Activated naive CD4-positive, alpha-beta T cell treated with anti-CD3 and anti-CD28 coated beads, Interleukin-2, amount 50 U/mL, for 16 hours (primary cell): ENCODE data around the gene SUSD2.

Source experiments
- DNase-seq: peaks from one replicate; pipeline ENCODE4 v3.0.0-alpha.2; 2020

The SUSD2 gene

DNA sequence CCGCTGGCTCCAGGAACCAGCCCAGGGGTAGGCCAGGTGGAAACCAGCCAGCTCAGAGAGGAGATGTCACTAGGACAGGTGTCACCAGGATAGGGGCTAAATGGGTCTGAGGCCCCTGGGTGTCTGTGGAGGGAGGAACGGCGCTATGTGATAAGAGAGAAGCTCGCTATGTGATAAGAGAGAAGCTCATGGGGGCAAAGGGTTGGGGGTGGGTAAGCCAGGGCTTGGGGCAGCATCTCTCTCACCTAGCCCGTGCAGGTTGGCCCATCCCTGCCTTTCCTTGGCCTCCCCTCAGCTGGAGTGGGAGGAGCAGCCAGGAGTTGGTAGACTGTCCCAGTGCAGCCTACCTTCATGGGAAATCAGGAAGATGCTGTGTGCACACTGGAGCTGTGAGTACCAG, 26.5 kb upstream of the SUSD2 start:
- DNase-seq, result no peak

DNA sequence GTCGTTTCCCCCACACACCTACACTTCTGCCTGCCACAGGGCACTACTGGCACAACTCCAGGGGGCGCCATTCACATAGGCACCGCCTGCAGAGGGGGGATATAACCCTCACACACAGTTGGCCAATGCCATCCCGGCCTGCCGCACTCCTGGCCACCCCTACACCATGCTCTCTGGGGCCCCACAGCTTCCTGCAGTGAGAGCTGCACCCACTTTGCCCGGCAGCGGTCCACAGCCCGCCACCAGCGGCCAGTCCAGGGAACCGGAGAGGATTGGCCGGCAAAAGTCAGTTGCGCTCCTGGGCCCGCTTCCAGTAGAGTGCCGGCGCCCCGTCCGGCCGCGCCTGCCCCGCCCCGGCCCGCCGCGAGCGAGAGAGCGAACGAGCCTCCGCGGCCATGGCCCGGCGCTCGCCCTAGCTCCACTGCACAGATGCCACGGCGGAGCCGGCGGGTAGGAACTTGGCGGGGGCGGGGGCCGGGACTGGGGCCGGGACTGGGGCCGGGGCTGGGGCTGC, 25.6 kb upstream of the SUSD2 start:
- peak; percentile 37 for DNase-seq

DNA sequence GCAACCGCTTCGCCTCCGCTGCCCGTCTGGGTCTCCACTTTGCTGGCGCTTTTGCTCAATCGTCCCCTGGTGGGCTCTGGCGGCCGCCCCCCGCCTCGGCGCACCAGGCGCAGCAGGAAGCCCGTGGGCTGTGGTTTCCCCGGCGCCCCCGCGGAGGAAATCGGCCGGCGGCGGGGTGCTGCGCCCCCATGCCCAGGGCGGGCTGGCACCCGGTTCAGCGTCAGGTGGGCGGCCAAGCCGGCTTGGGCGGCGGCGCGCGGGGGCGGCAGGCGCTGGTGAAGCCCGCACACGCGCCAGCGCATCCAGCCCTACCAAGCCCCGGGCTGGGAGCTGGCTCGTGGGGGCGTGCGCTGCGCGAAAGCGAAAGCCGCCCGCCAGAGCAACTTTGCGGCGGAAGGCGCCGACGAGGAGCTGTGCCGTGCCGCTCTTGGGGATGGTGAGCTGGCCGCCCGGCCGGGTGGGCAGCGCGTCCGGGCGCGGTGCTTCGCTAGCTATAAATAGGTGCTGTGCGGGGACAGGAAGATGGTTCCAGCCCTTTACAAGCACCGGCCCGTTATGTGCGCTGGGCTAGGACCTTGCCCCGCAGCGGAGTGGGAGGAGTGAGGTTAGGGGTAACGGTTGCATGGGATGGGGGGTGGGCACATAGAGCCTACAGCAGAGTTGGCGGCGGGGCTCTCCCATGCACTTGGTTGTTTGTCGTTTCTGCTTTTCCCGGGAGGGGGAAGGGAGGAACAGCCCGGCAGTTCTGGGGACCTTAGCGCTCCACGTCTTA, 25.0 kb upstream of the SUSD2 start:
- DNase-seq, result peak; percentile 75

DNA sequence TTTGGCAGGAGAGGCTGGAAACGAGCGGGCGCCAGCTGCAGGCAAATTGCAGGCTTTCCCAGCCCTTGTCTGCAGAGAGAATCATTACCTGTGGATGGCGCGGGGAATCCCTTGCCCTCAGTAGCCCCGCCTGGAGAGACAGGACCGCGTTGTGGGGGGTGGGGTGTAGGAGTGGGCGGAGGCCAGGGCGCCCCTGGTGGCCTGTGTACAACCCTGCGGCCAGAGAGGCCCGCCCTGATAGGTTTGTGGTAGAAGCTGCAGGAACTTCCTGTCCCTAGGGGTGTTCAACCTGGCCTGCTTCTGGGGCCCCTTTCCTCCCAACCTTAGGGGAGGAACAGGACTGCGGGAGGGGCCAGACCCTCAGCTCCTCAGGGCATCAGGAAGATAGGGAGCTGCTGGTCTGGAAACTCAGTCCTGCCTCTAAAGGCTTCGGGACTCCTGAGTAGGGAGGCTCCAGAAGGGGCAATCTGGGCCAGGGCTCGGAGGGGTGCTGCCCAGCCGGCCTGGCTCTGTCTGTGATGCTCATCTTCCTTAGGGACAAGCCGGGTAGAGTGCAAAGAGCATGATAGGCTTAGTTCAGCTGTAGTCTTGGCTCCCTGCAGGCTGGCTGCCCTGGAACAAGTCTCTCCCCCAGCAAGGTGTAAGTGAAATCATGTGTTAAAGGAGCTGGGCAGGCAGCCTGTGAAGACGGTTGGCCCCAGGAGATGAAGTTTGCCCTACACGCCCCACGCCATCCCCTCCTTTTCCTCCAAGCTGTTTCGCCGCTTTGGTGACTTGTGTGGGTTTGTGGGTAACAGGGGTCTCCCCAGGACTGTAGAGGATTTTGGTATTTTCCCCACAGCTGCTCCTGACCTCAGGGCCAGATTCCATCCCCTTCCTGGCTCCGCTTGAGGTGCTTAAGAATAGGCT, 24.1 kb upstream of the SUSD2 start:
- peak; percentile 78 for DNase-seq

DNA sequence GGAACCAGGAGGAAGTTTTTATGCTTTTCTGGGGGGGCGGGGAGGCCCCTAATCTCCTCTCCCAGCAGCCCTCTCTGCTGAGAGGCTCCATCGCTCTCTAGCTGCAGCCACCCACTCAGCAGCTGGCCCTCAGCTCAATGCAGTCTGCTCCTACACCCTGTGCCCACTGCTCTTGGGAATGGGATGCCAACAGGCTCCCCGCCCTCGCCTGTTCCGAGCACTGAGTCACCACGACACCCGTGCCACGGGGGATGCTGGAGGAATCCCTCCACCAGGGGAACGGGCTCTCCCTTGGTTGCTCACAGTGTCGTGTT, 23.5 kb upstream of the SUSD2 start:
- no peak for DNase-seq

DNA sequence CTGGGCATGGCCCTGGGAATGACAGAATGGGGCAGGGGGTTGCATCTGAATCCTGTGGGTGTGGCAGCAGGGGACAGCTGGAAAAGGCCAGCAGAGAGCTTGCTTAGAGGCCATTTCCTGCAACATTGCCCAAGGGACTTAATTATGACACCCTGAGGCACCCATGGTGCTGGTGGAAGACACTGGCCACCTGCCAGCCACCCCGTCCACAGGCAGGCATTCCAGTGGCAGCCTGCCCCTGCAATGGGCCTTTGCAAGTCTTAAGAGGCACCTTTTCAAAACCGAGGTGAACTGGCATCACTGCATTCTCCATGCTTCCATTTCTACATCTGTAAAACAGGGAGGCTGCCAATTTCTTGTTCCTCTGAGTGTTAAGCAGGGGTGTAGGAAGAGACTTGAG, 21.6 kb upstream of the SUSD2 start:
- DNase-seq, result no peak

DNA sequence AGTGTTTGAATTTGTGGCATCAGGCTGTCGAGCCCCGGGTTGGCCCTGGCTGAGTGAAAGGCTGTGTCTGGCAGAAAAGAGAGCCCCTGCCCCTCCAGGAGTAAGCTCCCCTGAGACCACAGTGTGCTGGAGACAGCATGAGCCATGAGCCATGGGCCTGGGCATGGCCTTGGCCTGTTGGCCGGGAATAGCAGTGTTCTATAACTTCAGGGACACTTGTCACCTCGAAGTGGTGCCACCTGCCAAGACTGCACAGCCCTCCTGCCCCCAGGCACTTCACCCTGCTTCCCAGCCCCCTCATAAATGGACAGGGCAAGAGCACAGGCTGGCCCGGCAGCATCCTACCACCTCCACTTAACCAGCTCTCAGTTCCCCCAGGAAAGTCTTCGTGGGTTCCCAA, 20.7 kb upstream of the SUSD2 start:
- no peak for DNase-seq

DNA sequence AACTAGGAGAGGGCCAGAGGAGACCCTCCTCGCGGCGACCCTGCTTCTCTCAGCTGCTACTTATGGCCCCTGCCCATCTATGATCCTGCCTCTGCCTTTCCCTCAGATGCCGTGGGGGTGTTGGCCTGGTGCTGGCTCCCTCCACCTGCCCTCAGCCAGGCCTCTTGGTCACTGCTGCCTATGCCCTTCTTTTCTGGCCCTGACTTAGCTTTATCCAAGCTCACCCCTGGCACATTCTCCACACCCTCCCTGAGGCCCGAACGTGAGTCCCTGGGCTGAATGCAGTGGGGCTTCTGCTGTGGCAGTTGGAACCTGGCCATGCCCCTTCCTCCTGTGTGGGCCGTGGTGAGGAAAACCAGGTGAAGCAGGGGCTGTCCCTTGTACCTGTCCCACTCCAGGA, 19.8 kb upstream of the SUSD2 start:
- DNase-seq, result no peak

DNA sequence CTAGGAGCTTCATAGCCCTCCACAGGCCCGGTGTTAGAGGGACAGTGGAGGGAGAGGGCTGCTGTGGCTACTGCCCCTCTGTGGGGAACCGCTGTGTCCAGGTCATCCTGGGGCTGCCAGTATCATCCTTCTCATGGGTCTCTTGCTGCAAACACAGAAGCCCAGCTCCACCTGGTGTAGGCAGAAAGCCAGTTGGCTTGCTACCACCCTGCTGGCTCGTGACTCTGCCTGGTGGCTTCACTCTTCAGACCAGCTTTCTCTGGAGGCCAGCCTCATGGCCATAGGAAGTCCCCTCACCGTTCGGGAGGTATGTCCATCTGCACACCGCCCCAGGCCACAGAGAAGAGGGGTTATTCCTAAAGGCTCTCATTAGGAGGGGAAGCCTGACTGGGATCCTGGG, 19.4 kb upstream of the SUSD2 start:
- no peak for DNase-seq

DNA sequence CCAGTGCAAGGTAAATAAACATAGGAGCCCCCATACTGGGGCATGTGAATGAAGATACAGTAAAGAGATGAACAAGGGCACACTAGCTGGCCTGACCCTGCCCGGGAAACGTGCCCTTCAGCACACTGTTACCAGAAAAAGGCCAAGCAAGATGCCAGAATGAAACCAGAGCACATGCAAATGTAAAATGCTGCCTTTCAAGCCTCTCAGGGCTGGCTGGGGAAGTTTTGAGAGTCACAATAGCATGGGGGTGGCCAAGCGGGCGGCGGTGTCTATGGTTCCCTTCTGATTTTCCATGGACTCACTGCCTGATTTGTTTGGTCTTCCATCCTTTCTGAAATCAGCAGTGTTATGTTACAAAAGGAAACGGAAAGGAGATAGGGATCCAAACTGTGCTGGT, 18.9 kb upstream of the SUSD2 start:
- DNase-seq, result no peak

DNA sequence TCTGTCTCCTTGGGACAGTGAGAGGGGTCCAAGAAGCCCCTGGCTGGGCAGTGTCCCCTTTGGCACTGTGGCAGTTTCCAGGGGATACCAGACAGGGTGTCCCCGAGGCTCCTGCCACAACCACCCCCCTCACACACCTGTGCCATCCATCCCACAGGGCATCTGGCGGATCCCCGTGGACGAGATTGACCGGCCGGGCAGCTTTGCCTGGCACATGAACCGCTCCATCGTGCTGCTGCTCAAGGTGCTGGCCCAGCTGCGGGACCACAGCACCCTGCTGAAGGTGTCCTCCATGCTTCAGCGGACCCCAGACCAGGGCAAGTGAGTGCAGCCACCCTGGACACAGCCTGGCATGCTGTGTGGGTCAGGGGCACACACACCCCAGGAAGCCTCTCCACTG, 17.0 kb upstream of the SUSD2 start:
- DNase-seq, result no peak

DNA sequence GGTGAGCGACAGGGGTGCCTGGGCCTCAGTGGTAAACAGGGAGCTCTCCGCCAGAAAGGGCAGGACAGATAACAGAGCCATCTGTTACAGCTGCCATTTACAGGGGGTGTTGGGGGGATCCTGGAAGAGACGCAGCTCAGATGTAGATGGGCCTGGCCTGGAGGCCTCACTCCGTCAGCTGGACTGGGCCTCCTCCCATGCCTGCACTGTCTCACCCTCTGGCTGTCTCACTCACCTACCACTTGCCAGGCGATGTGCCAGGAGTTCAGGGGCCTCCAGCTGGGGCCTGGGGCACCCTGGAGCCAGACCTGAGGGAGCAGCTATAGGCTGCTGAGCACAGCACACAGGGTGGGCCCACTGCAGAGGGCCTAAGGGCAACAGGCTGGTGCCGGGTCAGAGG, 16.3 kb upstream of the SUSD2 start:
- no peak for DNase-seq

DNA sequence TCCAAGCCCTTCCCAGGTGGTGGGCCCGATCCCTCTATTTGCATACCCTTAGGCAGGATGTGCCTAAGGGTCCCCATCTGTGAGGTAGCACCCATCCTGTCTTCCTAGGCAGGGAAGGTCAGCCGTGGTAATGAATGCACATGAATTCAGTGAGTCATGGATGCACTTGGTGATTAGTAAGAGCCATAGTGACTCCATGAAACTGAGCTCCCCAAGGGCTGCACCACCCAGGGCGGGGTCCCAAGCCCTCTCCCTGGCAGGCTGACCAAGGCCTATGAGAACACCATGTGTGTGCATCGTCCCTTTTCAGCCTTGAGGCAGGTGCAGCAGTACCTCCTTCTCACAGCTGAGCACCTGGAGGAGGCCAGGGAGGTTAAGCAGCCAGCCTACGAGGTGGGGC, 15.6 kb upstream of the SUSD2 start:
- DNase-seq, result no peak

DNA sequence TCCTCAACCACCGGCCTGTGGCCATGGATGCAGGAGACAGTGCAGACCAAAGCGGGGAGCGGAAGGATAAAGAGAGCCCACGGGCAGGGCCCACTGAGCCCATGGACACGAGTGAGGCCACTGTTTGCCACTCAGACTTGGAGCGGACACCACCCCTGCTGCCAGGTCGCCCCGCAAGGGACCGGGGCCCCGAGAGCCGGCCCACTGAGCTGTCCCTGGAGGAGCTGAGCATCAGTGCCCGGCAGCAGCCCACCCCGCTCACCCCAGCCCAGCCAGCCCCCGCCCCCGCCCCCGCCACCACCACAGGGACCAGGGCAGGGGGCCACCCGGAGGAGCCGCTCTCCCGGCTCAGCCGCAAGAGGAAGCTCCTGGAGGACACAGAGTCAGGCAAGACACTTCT, 14.5 kb upstream of the SUSD2 start:
- no peak for DNase-seq

DNA sequence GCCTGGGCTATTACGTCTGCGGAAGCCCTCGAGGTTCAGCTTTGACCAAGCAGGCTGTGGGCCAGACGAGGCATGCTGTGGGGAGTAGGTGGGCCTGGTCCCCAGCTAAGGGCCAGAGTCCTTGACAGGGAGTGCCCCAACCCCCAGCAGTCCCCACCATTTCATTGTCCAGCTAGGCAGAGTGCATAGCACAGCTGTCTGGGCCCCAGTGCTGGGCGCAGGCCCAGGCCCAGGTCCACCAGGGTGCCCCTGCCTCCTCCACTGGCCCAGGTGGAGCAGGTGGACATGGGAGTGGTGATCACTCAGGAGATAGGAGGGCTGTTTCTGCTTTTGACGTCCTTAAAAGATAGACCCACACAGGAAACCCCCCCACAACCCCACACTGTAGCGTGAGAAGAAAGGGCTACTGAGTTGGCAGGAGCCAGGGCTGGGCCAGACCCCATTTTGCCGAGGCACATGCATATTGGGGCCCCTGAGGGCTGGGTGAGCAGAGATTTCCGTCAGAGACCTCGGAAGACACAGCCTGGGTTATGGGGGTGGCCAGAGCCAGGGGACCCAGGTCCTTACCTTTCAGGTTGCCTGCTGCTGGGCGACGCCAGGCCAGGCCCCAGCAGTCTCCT, 11.7 kb upstream of the SUSD2 start:
- DNase-seq, result no peak

DNA sequence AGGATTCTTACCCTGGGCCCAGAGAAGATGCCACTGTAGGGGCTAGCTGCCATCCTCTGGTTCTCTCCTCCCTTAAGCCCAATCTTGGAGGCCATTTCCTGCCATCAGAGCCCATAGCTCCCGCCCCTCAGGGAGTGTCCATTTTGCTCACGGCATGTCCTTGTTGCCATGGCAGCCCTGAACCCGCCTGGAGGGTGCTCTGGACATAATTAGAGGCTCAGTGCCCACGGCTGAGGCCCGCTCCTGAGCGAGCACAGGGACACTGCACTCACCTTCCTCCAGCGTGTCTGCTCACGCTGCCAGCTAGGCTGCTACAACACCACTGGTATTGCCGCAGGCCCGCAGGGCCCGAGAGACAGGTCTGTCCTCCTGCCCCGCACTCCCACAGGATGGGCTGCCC, 11.1 kb upstream of the SUSD2 start:
- DNase-seq, result no peak

DNA sequence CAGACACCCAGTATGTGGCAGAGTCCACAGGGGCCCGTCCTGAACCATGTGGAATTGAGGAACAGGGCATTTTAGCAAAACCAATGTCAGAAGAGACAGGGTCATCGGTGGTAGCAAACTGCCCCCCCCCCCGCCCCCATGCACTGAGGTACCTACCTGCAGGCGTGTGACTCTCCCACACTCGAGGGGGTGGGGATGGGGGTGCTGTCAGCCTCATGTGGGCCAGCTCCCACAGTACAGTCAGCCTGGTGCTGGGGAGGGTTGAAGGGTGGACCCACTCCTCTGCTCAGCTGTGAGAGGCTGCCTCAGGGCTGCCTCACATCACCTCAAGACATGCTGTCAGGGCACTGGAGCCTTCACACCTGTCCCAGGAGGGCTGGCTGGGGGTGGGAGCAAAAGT, 10.7 kb upstream of the SUSD2 start:
- no peak for DNase-seq

DNA sequence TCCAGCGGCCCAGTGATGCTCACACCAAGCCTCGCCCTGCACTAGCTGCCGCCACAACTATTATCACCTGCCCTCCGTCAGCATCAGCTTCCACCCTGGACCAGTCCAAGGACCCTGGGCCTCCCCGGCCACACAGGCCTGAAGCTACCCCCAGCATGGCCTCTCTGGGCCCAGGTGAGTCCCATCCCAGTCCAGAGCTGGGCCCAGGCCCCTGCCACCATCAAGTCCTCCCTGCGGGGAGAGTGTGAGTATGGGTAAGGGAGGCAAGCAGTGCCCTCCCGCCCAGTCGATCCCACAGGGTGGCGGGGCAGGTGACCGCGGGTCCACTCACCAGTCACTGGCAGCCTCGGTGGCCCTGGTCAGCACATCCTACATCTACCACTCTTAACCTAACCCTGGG, 9.5 kb upstream of the SUSD2 start:
- no peak for DNase-seq

DNA sequence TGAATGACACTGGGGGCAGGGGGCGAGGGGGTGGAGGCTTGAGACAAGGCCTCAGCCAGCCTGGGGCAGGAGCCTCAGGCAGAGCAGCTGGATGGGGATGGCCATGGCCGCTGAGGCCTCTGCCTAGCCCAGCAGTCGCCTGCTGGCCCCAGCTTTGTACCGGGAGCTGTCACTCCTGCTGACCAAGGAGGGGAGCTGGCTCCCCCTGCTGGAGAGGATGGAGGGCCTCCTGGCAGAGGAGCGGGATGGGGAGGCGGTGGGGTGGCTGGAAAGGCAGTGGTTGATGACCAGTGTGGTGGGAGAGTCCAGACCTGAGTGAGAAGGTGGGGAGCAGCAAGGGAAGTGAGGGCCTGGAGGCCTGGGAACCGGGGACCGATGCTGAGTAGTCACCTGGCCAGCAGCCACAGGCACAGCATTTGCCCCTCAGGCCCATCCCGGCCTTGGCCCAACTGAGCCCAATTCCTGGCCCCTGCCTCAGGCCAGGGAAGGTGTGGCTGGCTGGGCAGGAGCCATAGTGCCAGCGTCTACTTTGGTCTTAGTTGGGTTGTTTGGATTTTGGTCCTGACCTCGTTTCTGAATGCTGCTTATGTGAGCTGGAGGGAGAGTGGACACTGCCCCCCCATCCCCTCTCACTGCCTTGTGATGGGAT, 6.0 kb upstream of the SUSD2 start:
- DNase-seq, result peak; percentile 62

DNA sequence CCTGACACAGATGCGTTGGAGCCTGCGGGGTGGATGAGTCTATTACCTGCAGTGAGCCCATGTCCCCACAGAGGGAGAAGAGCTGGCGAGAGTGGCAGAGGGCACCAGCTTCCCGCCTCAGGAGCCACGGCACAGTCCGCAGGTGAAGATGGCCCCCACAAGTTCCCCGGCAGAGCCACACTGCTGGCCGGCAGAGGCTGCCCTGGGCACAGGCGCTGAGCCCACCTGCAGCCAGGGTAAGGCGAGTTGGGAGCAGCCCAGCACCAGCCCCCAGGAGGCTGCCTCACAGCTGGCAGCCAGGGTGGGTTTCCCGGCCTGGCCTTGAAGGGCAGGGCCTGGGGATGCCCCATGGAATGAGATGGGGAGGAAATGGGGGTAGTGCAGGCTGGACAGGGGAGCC, 5.2 kb upstream of the SUSD2 start:
- DNase-seq, result no peak

DNA sequence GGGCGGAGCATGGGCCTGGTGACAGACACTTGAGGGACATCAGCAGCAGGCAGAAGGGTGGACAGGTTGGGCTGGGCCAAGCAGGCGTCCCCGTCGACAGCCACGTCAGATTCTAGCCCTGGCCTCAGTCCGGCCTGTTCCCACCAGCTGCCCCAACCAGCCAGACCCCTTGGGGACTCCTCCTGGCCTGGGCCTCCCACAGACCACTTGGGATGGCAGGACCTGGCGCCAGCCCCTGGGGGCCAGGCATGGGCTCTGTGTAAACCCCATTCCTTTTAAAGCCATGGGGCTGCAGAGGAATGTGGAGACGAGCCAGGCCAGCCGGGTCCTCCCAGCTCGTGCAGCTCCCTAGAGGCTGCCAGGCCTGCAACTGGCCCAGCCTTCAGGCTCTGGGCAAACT, 4.7 kb upstream of the SUSD2 start:
- no peak for DNase-seq

DNA sequence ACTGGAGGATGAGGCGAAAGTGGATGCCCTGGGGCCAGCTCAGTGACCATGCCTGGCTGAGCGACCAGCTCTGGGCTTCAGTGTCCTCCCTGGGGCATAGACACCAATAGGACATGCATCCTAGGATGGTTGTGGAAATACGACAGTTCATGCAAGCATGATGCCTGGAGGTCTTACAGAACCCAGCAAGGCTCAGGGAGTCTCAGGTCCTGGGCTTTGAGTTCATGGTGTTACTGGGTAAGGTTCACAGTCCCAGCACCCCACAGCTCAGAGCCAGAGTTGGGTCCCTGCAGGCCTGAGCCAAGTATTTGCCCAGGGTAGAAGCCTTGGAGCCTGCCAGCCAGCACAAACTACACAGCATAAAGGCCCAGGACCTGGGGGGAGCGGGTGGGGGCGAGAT, 4.2 kb upstream of the SUSD2 start:
- DNase-seq, result no peak

DNA sequence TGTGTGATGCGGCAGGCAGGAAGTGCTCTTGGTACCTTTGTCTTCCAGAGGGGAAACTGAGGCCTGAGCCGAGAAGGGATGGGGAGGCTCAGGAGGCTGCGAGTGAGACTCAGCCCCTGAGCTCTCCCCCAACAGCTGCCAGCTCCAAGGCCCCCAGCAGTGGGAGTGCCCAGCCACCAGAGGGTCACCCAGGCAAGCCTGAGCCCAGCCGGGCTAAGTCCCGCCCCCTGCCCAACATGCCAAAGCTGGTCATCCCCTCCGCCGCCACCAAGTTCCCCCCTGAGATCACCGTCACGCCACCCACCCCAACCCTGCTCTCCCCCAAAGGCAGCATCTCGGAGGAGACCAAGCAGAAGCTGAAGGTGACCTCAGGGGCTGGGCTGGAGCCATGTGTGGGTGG, 3.8 kb upstream of the SUSD2 start:
- DNase-seq, result no peak
